Stimulated activated CD8-positive, alpha-beta memory T cell treated with anti-CD3 and anti-CD28 coated beads, Interleukin-15, amount 100 ng/mL, for 1 hour (primary cell): ENCODE data around the gene ZNF789.
A peak's percentile ranks its signal among the peaks of the same experiment; 100 is the strongest.

Experiments used
- DNase-seq: peaks from one replicate; pipeline ENCODE4 v3.0.0-alpha.2; 2020; ENCODE audit warnings: low read depth

ZNF789 gene

DNA sequence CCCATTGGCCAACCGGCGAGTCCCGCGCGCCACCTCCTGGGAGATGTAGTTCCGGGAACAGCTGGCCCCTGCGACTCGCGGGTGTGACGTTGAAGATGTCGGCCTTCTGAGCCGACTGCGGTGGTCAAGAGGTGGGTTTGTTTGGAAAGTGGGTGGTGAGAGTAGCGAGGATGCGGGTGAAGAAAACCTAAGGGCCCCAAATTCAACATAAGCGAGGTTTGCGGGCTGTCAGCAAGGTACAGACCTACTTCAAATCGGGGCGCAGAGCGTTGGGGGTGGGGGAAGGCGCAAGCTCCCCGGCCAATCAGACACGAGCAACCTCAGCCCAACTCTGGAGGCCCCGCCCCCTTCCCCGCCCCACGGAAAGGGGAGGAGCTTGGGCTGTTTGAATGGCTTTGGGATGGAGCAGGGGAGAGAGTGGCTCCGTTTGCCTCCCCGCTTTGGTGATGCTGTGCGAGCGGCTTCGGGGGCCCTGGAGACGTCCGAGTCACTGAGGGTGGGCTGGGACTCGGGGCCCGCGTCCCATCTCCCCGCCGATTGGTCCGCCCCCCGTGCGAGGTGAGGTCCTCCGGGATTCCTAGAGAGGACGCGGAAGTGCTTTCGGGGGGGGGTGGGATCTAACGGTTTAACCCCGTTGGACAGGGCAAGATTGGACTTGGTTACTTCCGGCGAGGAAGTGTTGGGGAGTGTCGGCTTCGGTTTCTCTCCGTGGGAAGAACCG is 32.1 kb downstream of the ZNF789 start, which contains the start of gene ZKSCAN5:
ZKSCAN5 (plus strand) TSS at position 60 of the 721 bp plus-strand sequence. CDS start 1,383 bp downstream, outside the sequence.
- DNase-seq, result peak; percentile 96

DNA sequence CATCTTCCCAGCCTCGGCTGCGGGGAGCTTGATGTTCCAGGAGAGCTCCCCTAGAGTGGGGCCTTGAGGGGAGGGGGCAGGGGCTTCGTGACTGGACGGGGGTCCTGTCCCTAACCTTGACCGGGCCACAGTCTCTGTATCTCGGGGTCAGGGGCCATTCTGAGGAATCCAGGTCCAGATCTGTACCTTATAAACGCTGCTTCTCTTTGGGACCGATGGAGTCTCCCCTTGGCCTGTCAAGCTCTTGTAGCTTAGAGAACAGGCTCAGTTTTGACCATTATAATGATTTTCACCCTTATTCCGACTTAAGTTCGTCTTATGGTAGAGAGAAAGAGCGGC is 32.6 kb downstream of the ZNF789 start:
- no peak for DNase-seq

DNA sequence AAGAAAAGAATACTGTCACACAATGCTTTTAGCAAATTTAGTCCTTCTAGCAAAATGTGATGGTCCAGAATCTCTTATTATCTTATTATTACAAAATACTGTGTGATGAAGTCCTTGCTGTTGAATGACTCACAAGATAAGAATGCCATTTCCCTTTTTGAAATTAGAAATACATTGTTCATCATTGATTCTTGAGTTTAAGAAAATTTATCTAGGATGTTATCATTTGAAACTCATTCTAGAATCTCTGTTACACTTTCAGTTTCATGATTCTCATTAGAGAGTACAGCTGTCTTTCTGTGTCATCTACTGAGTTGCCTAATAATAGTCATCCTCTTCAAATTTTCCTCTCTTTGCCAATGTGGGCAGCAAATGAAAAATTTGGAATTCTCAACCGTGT is 41.4 kb downstream of the ZNF789 start:
- DNase-seq, result no peak

- DNase-seq, result no peak
These were observed 48.7 kb downstream of the ZNF789 start for GRCh38 chr7:99521399-99521798.

GRCh38 chr7:99525713-99526440 is 53.2 kb downstream of the ZNF789 start:
- DNase-seq, result no peak

DNA sequence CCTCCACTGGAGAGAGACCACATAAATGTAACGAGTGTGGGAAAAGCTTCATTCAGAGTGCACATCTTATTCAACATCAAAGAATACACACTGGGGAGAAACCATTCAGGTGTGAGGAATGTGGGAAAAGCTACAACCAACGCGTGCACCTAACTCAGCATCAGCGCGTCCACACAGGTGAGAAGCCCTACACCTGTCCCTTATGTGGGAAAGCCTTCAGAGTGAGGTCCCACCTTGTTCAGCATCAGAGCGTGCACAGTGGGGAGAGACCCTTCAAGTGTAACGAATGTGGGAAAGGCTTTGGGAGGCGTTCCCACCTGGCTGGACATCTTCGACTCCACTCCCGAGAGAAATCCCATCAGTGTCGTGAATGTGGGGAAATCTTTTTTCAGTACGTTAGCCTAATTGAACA is 58.7 kb downstream of the ZNF789 start:
- DNase-seq, result no peak

DNA sequence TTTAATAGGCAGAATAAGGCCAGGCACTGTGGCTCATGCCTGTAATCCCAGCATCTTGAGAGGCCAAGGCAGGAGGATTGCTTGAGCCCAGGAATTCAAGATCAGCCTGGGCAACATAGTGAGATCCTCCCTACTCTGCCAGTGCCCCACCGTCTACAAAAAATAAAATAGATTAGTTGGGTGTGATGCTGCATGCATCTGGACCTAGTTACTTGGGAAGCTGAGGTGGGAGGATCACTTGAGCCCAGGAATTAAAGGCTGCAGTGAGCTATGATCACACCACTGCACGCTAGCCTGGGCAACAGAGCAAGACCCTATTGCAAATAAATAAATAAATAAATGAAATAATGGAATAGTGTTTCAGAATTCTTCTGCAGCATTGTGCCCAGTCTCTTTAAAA is 63.0 kb downstream of the ZNF789 start:
- no peak for DNase-seq
